NCI-H2081 (cell line): ENCODE results near the gene SYT2.
"Not testable (repeated sequence)": the region's sequence is repeated elsewhere in the genome, so short reads cannot be mapped to it uniquely, and the experiment has no call there.

Experiments
- DNase-seq, 2 experiments: peaks; one replicate each; lab custom pipeline; 2025; lab: John Stamatoyannopoulos, UW

SYT2 gene

GRCh38 chr1:202569393-202570322, 140.6 kb downstream of the SYT2 start:
- DNase-seq = no peak

GRCh38 chr1:202568826-202569225, 141.4 kb downstream of the SYT2 start:
- DNase-seq = no peak

GRCh38 chr1:202568410-202568809, 141.8 kb downstream of the SYT2 start:
- no peak for DNase-seq

GRCh38 chr1:202567738-202568137, 142.5 kb downstream of the SYT2 start:
- no peak for DNase-seq

- no peak for DNase-seq
These were observed 144.2 kb downstream of the SYT2 start for GRCh38 chr1:202565890-202566602.

GRCh38 chr1:202564958-202565495, 145.2 kb downstream of the SYT2 start:
- DNase-seq = no peak

- no peak for DNase-seq
These were observed 146.4 kb downstream of the SYT2 start for GRCh38 chr1:202563818-202564217.

- DNase-seq = no peak
These were observed 147.7 kb downstream of the SYT2 start for GRCh38 chr1:202562444-202563060.

GRCh38 chr1:202561726-202562443, 148.4 kb downstream of the SYT2 start:
- no peak for DNase-seq

GRCh38 chr1:202561240-202561639, 149.0 kb downstream of the SYT2 start:
- no peak for DNase-seq

- DNase-seq = not testable (repeated sequence)
These were observed 152.6 kb downstream of the SYT2 start for GRCh38 chr1:202557662-202558061.

GRCh38 chr1:202556037-202556436, 154.2 kb downstream of the SYT2 start:
- not testable (repeated sequence) for DNase-seq

GRCh38 chr1:202554619-202555018, 155.6 kb downstream of the SYT2 start:
- peak in 1 of 2 experiments; percentile 9 for DNase-seq

- no peak for DNase-seq
These were observed 156.7 kb downstream of the SYT2 start for GRCh38 chr1:202553560-202554038.

- DNase-seq = not testable (repeated sequence)
These were observed 157.2 kb downstream of the SYT2 start for GRCh38 chr1:202553078-202553477.

- not testable (repeated sequence) for DNase-seq
These were observed 157.6 kb downstream of the SYT2 start for GRCh38 chr1:202552615-202553014.

GRCh38 chr1:202551683-202552082, 158.6 kb downstream of the SYT2 start:
- no peak for DNase-seq

GRCh38 chr1:202550088-202550487, 160.2 kb downstream of the SYT2 start:
- DNase-seq = not testable (repeated sequence)

GRCh38 chr1:202547215-202547614, 163.0 kb downstream of the SYT2 start:
- DNase-seq = no peak

GRCh38 chr1:202546796-202547195, 163.5 kb downstream of the SYT2 start:
- DNase-seq = not testable (repeated sequence)

GRCh38 chr1:202546377-202546776, 163.9 kb downstream of the SYT2 start:
- DNase-seq = not testable (repeated sequence)
